K562 (cell line): ENCODE results near the gene ARMCX5. TPM values are rescaled to one million over a fixed set of nuclear protein-coding genes. Genes with fewer than 3 reads are reported as not detected.
A peak's percentile ranks its signal among the peaks of the same experiment; 100 is the strongest.

Experiments
- CHCHD3 ChIP-seq: fragments of 250-450 bp; sonication (Bioruptor Pico); IDR thresholded peaks from 2 replicates; pipeline ENCODE4 v2.1.2; 2022; ENCODE audit warnings: mild to moderate bottlenecking
- FOXP1 ChIP-seq: sonication (generic); formaldehyde crosslinking; IDR thresholded peaks from 2 replicates; pipeline ENCODE4 v1.8.0; 2022; ENCODE audit warnings: mild to moderate bottlenecking, missing genetic modification reagents
- GMEB1 ChIP-seq: fragments of 250-450 bp; sonication (Bioruptor Pico); IDR thresholded peaks from 2 replicates; pipeline ENCODE4 v1.4.0; 2020; ENCODE audit warnings: mild to moderate bottlenecking
- ILK ChIP-seq: fragments of 450-650 bp; IDR thresholded peaks from 2 replicates; pipeline ENCODE4 v1.6.1; 2016; ENCODE audit warnings: missing genetic modification characterization, low read depth, mild to moderate bottlenecking, missing compliant biosample characterization, moderate library complexity, borderline replicate concordance
- KAT2B ChIP-seq: IDR thresholded peaks from one replicate; pipeline ENCODE4 v1.6.1; 2012; ENCODE audit warnings: low read depth, mild to moderate bottlenecking, control low read depth, inconsistent platforms, low read length, moderate library complexity
- KAT7 ChIP-seq: sonication (generic); formaldehyde crosslinking; IDR thresholded peaks from 2 replicates; pipeline ENCODE4 v1.8.0; 2022; ENCODE audit warnings: missing genetic modification reagents, mild to moderate bottlenecking, borderline replicate concordance
- L3MBTL2 ChIP-seq: fragments of 450-650 bp; IDR thresholded peaks from 2 replicates; pipeline ENCODE4 v1.6.1; 2016; ENCODE audit warnings: mild to moderate bottlenecking, moderate library complexity
- MXD1 ChIP-seq: fragments of 250-450 bp; sonication (Bioruptor Pico); IDR thresholded peaks from 2 replicates; pipeline ENCODE4 v1.8.0; 2021; ENCODE audit warnings: borderline replicate concordance, mild to moderate bottlenecking, moderate library complexity; ENCODE audit not compliant: poor library complexity, severe bottlenecking
- PCBP2 ChIP-seq: fragments of 200-400 bp; formaldehyde crosslinking; IDR thresholded peaks from 2 replicates; pipeline ENCODE4 v1.6.1; 2018; ENCODE audit warnings: low read length, low read depth, mild to moderate bottlenecking, moderate library complexity; ENCODE audit not compliant: poor library complexity, severe bottlenecking
- POLR2A ChIP-seq: fragments of 450-650 bp; conservative IDR thresholded peaks from 2 replicates; pipeline ENCODE4 v1.6.1; 2016
- POLR2B ChIP-seq: fragments of 450-650 bp; IDR thresholded peaks from 2 replicates; pipeline ENCODE4 v1.6.1; 2018; ENCODE audit warnings: low read depth; ENCODE audit not compliant: partially characterized antibody
- SNAPC5 ChIP-seq: fragments of 250-450 bp; sonication (Bioruptor Pico); IDR thresholded peaks from 2 replicates; pipeline ENCODE4 v1.8.0; 2021; ENCODE audit warnings: moderate library complexity, mild to moderate bottlenecking, inconsistent platforms
- TBP ChIP-seq: optimal IDR thresholded peaks from 2 replicates; pipeline ENCODE3; 2011; ENCODE audit warnings: low read depth, low read length, improper control_type of control experiment
- TCF7 ChIP-seq: sonication (generic); IDR thresholded peaks from 2 replicates; pipeline ENCODE4 v1.6.1; 2016; ENCODE audit warnings: antibody characterized with exemption, borderline replicate concordance
- ZNF263 ChIP-seq: sonication (generic); formaldehyde crosslinking; IDR thresholded peaks from 2 replicates; pipeline ENCODE4 v1.8.0; 2022; ENCODE audit warnings: mild to moderate bottlenecking, missing genetic modification reagents, borderline replicate concordance
- polyA plus RNA-seq, 8 experiments: library from polyadenylated mRNA; depleted of rRNA in 4 of 8; stranded (reverse) in 5 of 8; unstranded in 3 of 8; fragments of >200 nt; fragmentation: Nextera tagmentation in 2 of 8; fragmentation: Illumina TruSeq in 1 of 8; extraction: Ambion mirVana in 2 of 8; extraction: Trizol in 1 of 8; gene quantifications; 2 replicates each; pipeline versions ENCODE4 v1.2.1 to v1.2.3, GENCODE V29; 2011 to 2014; ENCODE audit warnings: inconsistent platforms in 1 of 8, missing spikeins in 1 of 8
- total RNA-seq, 7 experiments: library from RNA; depleted of rRNA in 6 of 7; stranded (reverse); fragments of >200 nt in 6 of 7; fragmentation: Illumina TruSeq in 2 of 7; extraction: Trizol in 2 of 7; gene quantifications; 2 replicates each; pipeline versions ENCODE4 v1.2.1 to v1.2.3, GENCODE V29; 2011 to 2021; ENCODE audit warnings: low replicate concordance in 1 of 7

ARMCX5 gene
- total and polyA plus RNA-seq, 9 of the 15 experiments (the other 6 are each of a cell fraction or from before 2014, with no cell fraction given): 13.4 to 29.4 (median 17.3) TPM

GRCh38 chrX:102599084-102599950, at the start of gene ARMCX5 (continued):
- TF ChIP-seq ZNF263 (no peak), KAT7 (CRISPR knock-in tag) (no peak), POLR2B (peak; percentile 62), PCBP2 (no peak), GMEB1 (CRISPR knock-in tag) (peak; percentile 43; the same call in 1 of the 2 replicates), TBP (peak; percentile 71), SNAPC5 (CRISPR knock-in tag) (no peak), ILK (no peak), TCF7 (no peak), CHCHD3 (no peak), L3MBTL2 (peak; percentile 79), KAT2B (no peak), POLR2A (peak; percentile 83), FOXP1 (CRISPR knock-in tag) (no peak), MXD1 (CRISPR knock-in tag) (no peak)
